Stomach smooth muscle (tissue), 2 donors: ENCODE results near the gene NRXN3.

Experiments
- H3K27ac ChIP-seq: one replicate; pipeline ENCODE4 v1.7.0; 2013; ENCODE audit warnings: mild to moderate bottlenecking, low read length, inconsistent platforms
- H3K27me3 ChIP-seq, 2 donors: one replicate each; pipeline ENCODE4 v1.7.0; 2013; ENCODE audit warnings: low read length in 2 of 2; ENCODE audit not compliant: insufficient read depth in 2 of 2, control insufficient read depth in 1 of 2
- H3K36me3 ChIP-seq, 2 donors: one replicate each; pipeline ENCODE4 v1.7.0; 2013; ENCODE audit warnings: low read length in 2 of 2; ENCODE audit not compliant: control insufficient read depth in 2 of 2, insufficient read depth in 2 of 2
- H3K4me1 ChIP-seq: one replicate; pipeline ENCODE4 v1.7.0; 2013; ENCODE audit warnings: low read length; ENCODE audit not compliant: control insufficient read depth, insufficient read depth
- H3K4me3 ChIP-seq, 2 donors: one replicate each; pipeline ENCODE4 v1.7.0; 2013; ENCODE audit warnings: low read length in 2 of 2
- H3K9ac ChIP-seq, 2 donors: one replicate each; pipeline ENCODE4 v1.7.0; 2013; ENCODE audit warnings: low read length in 2 of 2, mild to moderate bottlenecking in 1 of 2
- H3K9me3 ChIP-seq, 2 donors: one replicate each; pipeline ENCODE4 v1.7.0; 2013; ENCODE audit warnings: low read length in 2 of 2; ENCODE audit not compliant: control insufficient read depth in 2 of 2
- donor health status: healthy.
- donor health status: Pancreatic carcinoma.

Gene NRXN3

GRCh38 chr14:78627114-78627513 is 456.9 kb downstream of the NRXN3 start:
- no peak overlapping the region for H3K9ac ChIP-seq
- no peaks in the 10 kb centered on the region for H3K36me3 ChIP-seq
- no peak overlapping the region for H3K4me3 ChIP-seq
- H3K27ac ChIP-seq = no peak overlapping the region
- H3K9me3 ChIP-seq = no peaks in the 10 kb centered on the region
- H3K27me3 ChIP-seq = no peaks in the 10 kb centered on the region
- no peaks in the 10 kb centered on the region for H3K4me1 ChIP-seq

GRCh38 chr14:78631551-78631950 is 461.4 kb downstream of the NRXN3 start:
- no peaks in the 10 kb centered on the region for H3K9me3 ChIP-seq
- no peak overlapping the region for H3K9ac ChIP-seq
- H3K4me1 ChIP-seq = no peaks in the 10 kb centered on the region
- no peak overlapping the region for H3K4me3 ChIP-seq
- H3K27ac ChIP-seq = no peak overlapping the region
- H3K27me3 ChIP-seq = no peaks in the 10 kb centered on the region
- H3K36me3 ChIP-seq = no peaks in the 10 kb centered on the region

- Histone ChIP-seq H3K9ac (no peak overlapping the region), H3K4me1 (no peaks in the 10 kb centered on the region), H3K36me3 (no peaks in the 10 kb centered on the region), H3K4me3 (no peak overlapping the region), H3K27me3 (no peaks in the 10 kb centered on the region), H3K9me3 (no peaks in the 10 kb centered on the region), H3K27ac (no peak overlapping the region)
Measured at GRCh38 chr14:78633752-78634151, 463.6 kb downstream of the NRXN3 start.

- no peaks in the 10 kb centered on the region for H3K4me1 ChIP-seq
- no peak overlapping the region for H3K27ac ChIP-seq
- H3K9ac ChIP-seq = no peak overlapping the region
- H3K9me3 ChIP-seq = no peaks in the 10 kb centered on the region
- no peaks in the 10 kb centered on the region for H3K27me3 ChIP-seq
- no peak overlapping the region for H3K4me3 ChIP-seq
- no peaks in the 10 kb centered on the region for H3K36me3 ChIP-seq
Measured at GRCh38 chr14:78637489-78637888, 467.3 kb downstream of the NRXN3 start.

DNA sequence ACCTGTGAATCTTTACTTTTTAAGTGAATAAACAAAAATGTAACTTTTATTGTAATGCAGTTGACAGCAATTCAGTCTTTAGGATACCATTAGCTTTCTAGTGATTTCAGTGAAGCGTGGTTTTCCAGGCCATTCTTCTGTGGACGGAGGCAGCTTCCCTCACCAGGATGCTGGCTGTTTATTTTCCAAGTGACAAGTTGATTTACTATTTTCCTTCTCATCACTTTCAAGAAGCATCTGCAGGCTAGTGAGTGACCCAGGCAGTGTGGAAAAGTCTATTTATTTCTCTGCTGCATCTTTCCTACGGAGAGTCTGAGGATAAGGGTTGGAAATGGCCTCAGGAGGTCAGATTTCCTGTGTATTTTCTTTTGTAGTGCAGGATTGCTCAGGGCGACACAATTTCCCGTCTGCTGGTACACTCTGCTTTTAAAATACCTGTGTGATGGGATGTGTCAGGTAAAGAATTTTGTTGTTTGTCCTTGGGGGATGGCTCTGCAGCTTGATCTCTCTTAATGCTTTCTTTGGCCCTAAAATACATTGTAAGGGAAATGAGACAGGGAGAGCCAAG is 467.8 kb downstream of the NRXN3 start:
- H3K27ac ChIP-seq = no peak overlapping the region

GRCh38 chr14:78638926-78639325 is 468.8 kb downstream of the NRXN3 start:
- Histone ChIP-seq H3K36me3 (no peaks in the 10 kb centered on the region), H3K27ac (no peak overlapping the region), H3K4me1 (no peaks in the 10 kb centered on the region), H3K9ac (no peak overlapping the region), H3K27me3 (no peaks in the 10 kb centered on the region), H3K9me3 (no peaks in the 10 kb centered on the region), H3K4me3 (no peak overlapping the region)

More for the DNA sequence above, 467.8 kb downstream of the NRXN3 start:
- Histone ChIP-seq H3K9me3 (no peaks in the 10 kb centered on the region), H3K36me3 (no peaks in the 10 kb centered on the region), H3K27me3 (no peaks in the 10 kb centered on the region), H3K4me1 (no peaks in the 10 kb centered on the region), H3K4me3 (no peak overlapping the region), H3K9ac (no peak overlapping the region)

GRCh38 chr14:78644824-78645559 is 474.8 kb downstream of the NRXN3 start:
- H3K4me1 ChIP-seq = no peaks in the 10 kb centered on the region
- no peaks in the 10 kb centered on the region for H3K36me3 ChIP-seq
- H3K4me3 ChIP-seq = no peak overlapping the region
- no peak overlapping the region for H3K27ac ChIP-seq
- no peaks in the 10 kb centered on the region for H3K9me3 ChIP-seq
- no peaks in the 10 kb centered on the region for H3K27me3 ChIP-seq
- H3K9ac ChIP-seq = no peak overlapping the region

GRCh38 chr14:78652727-78653126 is 482.6 kb downstream of the NRXN3 start:
- H3K9me3 ChIP-seq = no peaks in the 10 kb centered on the region

DNA sequence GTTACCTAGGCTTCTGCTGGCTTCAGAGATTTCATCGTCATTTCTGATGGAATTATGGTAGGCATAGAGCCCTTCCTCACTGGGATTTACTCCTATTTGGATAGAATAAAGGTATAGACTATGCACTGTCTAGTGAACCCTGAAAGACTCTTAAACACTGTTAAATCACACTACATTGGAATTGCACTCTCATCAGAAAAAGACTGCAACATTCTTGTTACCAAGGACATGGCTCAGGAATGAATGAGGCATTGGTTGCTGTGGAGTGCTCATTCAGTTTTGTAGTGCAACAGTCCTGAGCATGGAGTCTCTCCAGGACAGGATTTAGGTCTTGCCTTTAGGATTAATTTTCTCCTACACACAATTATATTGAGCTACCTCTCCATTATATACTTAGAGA is 483.0 kb downstream of the NRXN3 start:
- H3K9ac ChIP-seq = no peak overlapping the region
- no peak overlapping the region for H3K4me3 ChIP-seq
- no peaks in the 10 kb centered on the region for H3K9me3 ChIP-seq
- no peak overlapping the region for H3K27ac ChIP-seq
- H3K4me1 ChIP-seq = no peaks in the 10 kb centered on the region
- H3K36me3 ChIP-seq = no peaks in the 10 kb centered on the region
- no peaks in the 10 kb centered on the region for H3K27me3 ChIP-seq

More at GRCh38 chr14:78652727-78653126, 482.6 kb downstream of the NRXN3 start:
- Histone ChIP-seq H3K4me3 (no peak overlapping the region), H3K36me3 (no peaks in the 10 kb centered on the region), H3K9ac (no peak overlapping the region), H3K27ac (no peak overlapping the region), H3K4me1 (no peaks in the 10 kb centered on the region), H3K27me3 (no peaks in the 10 kb centered on the region)

DNA sequence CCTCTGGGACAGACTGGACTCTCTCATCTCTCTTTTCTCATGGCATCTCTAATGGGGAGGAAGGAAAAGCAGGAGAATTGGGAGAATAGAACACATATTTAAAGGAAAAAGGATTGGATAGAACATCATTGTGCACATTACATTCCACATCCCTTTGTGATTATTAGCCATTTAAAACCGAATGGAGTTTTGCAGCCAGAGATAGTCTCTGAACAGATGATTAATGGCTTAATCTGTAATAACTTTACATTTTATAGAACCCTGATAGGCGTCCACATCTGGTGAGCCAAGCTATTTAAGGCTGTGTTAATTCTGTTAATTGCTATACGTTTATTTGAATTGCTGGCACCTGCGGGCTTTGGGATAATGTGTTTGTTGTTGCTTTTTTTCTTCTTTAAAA is 487.3 kb downstream of the NRXN3 start:
- no peaks in the 10 kb centered on the region for H3K4me1 ChIP-seq
- no peak overlapping the region for H3K9ac ChIP-seq
- H3K4me3 ChIP-seq = no peak overlapping the region
- H3K27me3 ChIP-seq = no peaks in the 10 kb centered on the region
- H3K36me3 ChIP-seq = no peaks in the 10 kb centered on the region
- H3K27ac ChIP-seq = no peak overlapping the region
- no peaks in the 10 kb centered on the region for H3K9me3 ChIP-seq

DNA sequence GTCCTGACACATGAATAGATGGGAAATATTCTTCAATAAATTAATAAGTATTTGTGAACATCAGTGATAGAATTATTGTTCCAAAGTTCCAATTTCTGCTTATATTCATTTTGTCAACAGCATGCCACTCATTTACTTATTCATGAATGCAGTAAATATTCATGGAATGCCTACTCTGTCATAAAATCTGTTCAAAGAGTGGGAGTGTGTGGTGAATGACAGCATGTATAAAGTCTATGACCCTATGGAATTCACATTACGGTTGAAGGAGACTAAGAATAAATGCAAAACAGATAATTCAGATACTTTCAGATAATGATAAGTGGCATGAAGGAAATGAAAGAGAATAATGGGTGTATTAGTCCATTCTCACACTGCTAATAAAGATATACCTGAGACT is 494.7 kb downstream of the NRXN3 start:
- Histone ChIP-seq H3K4me3 (no peak overlapping the region), H3K4me1 (no peaks in the 10 kb centered on the region), H3K9me3 (no peaks in the 10 kb centered on the region), H3K27ac (no peak overlapping the region), H3K9ac (no peak overlapping the region), H3K36me3 (no peaks in the 10 kb centered on the region), H3K27me3 (no peaks in the 10 kb centered on the region)
